Common myeloid progenitor, CD34-positive (primary cell): ENCODE measurements around the gene GPR151.
A peak's percentile ranks its signal among the peaks of the same experiment; 100 is the strongest.

Source experiments
- CTCF ChIA-PET: fragments of 350-600 bp; sonication (Branson Sonifier 250); formaldehyde crosslinking; loops from one replicate; lab custom pipeline; 2021; ENCODE audit warnings: antibody characterized with exemption; lab: Charles Lee
- POLR2A ChIA-PET: fragments of 350-600 bp; sonication (Branson Sonifier 250); formaldehyde crosslinking; loops from one replicate; lab custom pipeline; 2021; ENCODE audit warnings: antibody characterized with exemption; lab: Charles Lee
- DNase-seq, 3 donors: peaks; one replicate each; pipeline versions ENCODE4 v3.0.0 to v3.0.0-alpha.2; 2013
- H3K27ac ChIP-seq, 2 experiments: 1 replicate in 1 of 2; 2 replicates in 1 of 2; pipeline ENCODE4 v1.7.0; 2013; ENCODE audit warnings: inconsistent platforms in 2 of 2, low read length in 2 of 2, mild to moderate bottlenecking in 2 of 2, low read depth in 1 of 2, moderate library complexity in 1 of 2; ENCODE audit not compliant: severe bottlenecking in 2 of 2, insufficient read depth in 1 of 2, poor library complexity in 1 of 2
- H3K27me3 ChIP-seq, 5 experiments: replicated peaks in 2 of 5; 1 replicate in 3 of 5; 2 replicates in 2 of 5; pipeline versions ENCODE4 v1.6.1 to v1.7.0; 2013; ENCODE audit warnings: low read length in 4 of 5, mild to moderate bottlenecking in 2 of 5, moderate library complexity in 2 of 5, inconsistent platforms in 1 of 5; ENCODE audit not compliant: insufficient read depth in 5 of 5, control insufficient read depth in 4 of 5
- H3K36me3 ChIP-seq, 4 experiments: 1 replicate in 2 of 4; 2 replicates in 2 of 4; pipeline versions ENCODE4 v1.6.1 to v1.7.0; 2013; ENCODE audit warnings: low read length in 3 of 4, control low read depth in 1 of 4, mild to moderate bottlenecking in 1 of 4; ENCODE audit not compliant: control insufficient read depth in 4 of 4, insufficient read depth in 4 of 4
- H3K4me1 ChIP-seq, 4 experiments: 1 replicate in 3 of 4; 2 replicates in 1 of 4; pipeline versions ENCODE4 v1.6.1 to v1.7.1; 2013; ENCODE audit warnings: low read length in 3 of 4, mild to moderate bottlenecking in 3 of 4, control low read depth in 1 of 4, inconsistent platforms in 1 of 4, moderate library complexity in 1 of 4; ENCODE audit not compliant: control insufficient read depth in 4 of 4, insufficient read depth in 4 of 4; ENCODE audit errors: control extremely low read depth in 1 of 4
- H3K4me3 ChIP-seq, 7 experiments: 1 replicate in 4 of 7; 2 replicates in 3 of 7; pipeline versions ENCODE4 v1.5.1 to v1.7.0; 2013; ENCODE audit warnings: mild to moderate bottlenecking in 7 of 7, low read length in 6 of 7, moderate library complexity in 6 of 7, inconsistent platforms in 2 of 7, low read depth in 2 of 7, control low read depth in 1 of 7; ENCODE audit not compliant: insufficient read depth in 4 of 7, control insufficient read depth in 1 of 7; ENCODE audit errors: extremely low read depth in 1 of 7
- H3K9me3 ChIP-seq, 5 experiments: 1 replicate in 4 of 5; 2 replicates in 1 of 5; pipeline versions ENCODE4 v1.6.1 to v1.7.1; 2013; ENCODE audit warnings: low read length in 4 of 5, mild to moderate bottlenecking in 2 of 5, inconsistent platforms in 1 of 5, low read depth in 1 of 5, moderate library complexity in 1 of 5; ENCODE audit not compliant: control insufficient read depth in 4 of 5, insufficient read depth in 2 of 5; ENCODE audit errors: control extremely low read depth in 1 of 5
- WGBS: methylation state at CpG from one replicate; pipeline ENCODE4 v1.1.5; 2013; ENCODE audit not compliant: insufficient coverage; 5-methylcytosine and 5-hydroxymethylcytosine counted together

Gene GPR151

DNA sequence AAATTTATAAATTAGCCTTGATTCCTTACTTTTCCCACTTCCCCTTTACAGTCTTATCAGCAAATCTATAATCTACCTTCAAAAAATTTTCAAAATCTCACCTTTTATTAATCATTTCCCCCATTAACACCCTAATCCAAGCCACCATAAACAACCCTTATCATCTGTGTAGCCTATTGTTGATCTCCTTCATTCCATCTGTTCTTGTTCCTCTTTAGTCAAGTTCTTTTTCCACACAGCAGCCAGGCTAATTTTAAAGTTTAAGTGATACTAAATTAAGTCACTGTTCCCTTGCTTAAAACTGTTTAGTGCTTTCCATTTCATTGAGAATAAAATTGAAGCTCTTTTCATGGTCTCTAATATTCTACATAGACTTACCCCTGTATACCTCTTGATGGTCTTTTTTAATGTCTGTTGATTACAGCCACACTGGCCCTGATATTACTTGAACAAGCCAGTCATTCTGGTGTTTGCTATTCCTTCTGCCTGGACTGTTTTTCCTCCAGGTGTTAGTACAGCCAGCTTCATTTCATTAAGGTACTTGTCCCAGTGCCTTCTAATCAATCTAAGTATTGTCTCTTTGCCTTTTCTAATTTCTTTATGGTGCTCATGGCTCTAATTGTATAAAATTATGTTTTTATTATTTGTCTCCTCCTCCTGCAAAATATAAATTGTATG, 31.1 kb downstream of the GPR151 start:
- Histone ChIP-seq H3K4me3 (no peak overlapping the region), H3K27ac (no peak overlapping the region), H3K4me1 (no peaks in the 10 kb centered on the region), H3K36me3 (peaks cover 17 to 87% (median 50%) of the 10 kb centered on the region in 4 experiments), H3K9me3 (no peaks in the 10 kb centered on the region), H3K27me3 (no peaks in the 10 kb centered on the region)
- ChIA-PET POLR2A (no interaction called here), CTCF (interaction anchor here (1.2 to 1.6 kb wide), 2 partner anchors 11 to 21 kb away, joined by 3 read pairs; no protein-coding TSS in a partner anchor)
- DNase-seq, result peak in 1 of 3 donors; percentile 6

- H3K4me3 ChIP-seq, result no peak overlapping the region
- POLR2A ChIA-PET, result no interaction called here
- no CpG with 5 or more reads among the region's 2 CpGs for WGBS
- H3K9me3 ChIP-seq, result no peaks in the 10 kb centered on the region
- DNase-seq, result no peak
- no peaks in the 10 kb centered on the region for H3K27me3 ChIP-seq
- CTCF ChIA-PET, result no interaction called here
- H3K4me1 ChIP-seq, result no peaks in the 10 kb centered on the region
- no peak overlapping the region for H3K27ac ChIP-seq
- H3K36me3 ChIP-seq, result peaks cover 21 to 94% (median 53%) of the 10 kb centered on the region in 4 experiments
Observed at GRCh38 chr5:146482775-146483174, 33.2 kb downstream of the GPR151 start.

- Histone ChIP-seq H3K27ac (no peak overlapping the region), H3K27me3 (no peaks in the 10 kb centered on the region), H3K36me3 (peaks cover 26 to 87% (median 53%) of the 10 kb centered on the region in 4 experiments), H3K4me3 (no peak overlapping the region), H3K4me1 (peaks cover 0 to 26% (median 10%) of the 10 kb centered on the region in 4 experiments), H3K9me3 (peaks cover 0 to 3% (median 0%) of the 10 kb centered on the region in 5 experiments)
- POLR2A ChIA-PET, result no interaction called here
- no peak for DNase-seq
- 100% methylated on average over 1 of the region's 1 CpG for WGBS
- CTCF ChIA-PET, result no interaction called here
Observed at GRCh38 chr5:146475906-146476305, 40.1 kb downstream of the GPR151 start.

- Histone ChIP-seq H3K9me3 (peaks cover 0 to 3% (median 0%) of the 10 kb centered on the region in 5 experiments), H3K4me1 (peaks cover 0 to 26% (median 10%) of the 10 kb centered on the region in 4 experiments), H3K27me3 (no peaks in the 10 kb centered on the region), H3K4me3 (no peak overlapping the region), H3K36me3 (peaks cover 23 to 87% (median 54%) of the 10 kb centered on the region in 4 experiments), H3K27ac (no peak overlapping the region)
- DNase-seq, result peak in 2 of 3 donors; percentile 36 to 45
- CTCF ChIA-PET, result no interaction called here
- WGBS, result 100% methylated on average over 1 of the region's 4 CpGs
- POLR2A ChIA-PET, result no interaction called here
Observed at GRCh38 chr5:146475190-146475780, 40.7 kb downstream of the GPR151 start.

- 100% methylated on average over 1 of the region's 1 CpG for WGBS
- DNase-seq, result peak in 2 of 3 donors; percentile 26 to 44
- no peak overlapping the region for H3K27ac ChIP-seq
- CTCF ChIA-PET, result interaction anchor here (1.1 kb wide), 2 partner anchors 10 to 16 kb away, joined by 3 to 4 read pairs; no protein-coding TSS in a partner anchor
- H3K4me3 ChIP-seq, result peak overlapping the region in 1 of 7 experiments; percentile 33
- H3K36me3 ChIP-seq, result peaks cover 23 to 83% (median 54%) of the 10 kb centered on the region in 4 experiments
- peaks cover 0 to 3% (median 0%) of the 10 kb centered on the region in 5 experiments for H3K9me3 ChIP-seq
- H3K27me3 ChIP-seq, result no peaks in the 10 kb centered on the region
- peaks cover 0 to 26% (median 10%) of the 10 kb centered on the region in 4 experiments for H3K4me1 ChIP-seq
- POLR2A ChIA-PET, result no interaction called here
Observed at GRCh38 chr5:146474065-146474464, 41.9 kb downstream of the GPR151 start.

DNA sequence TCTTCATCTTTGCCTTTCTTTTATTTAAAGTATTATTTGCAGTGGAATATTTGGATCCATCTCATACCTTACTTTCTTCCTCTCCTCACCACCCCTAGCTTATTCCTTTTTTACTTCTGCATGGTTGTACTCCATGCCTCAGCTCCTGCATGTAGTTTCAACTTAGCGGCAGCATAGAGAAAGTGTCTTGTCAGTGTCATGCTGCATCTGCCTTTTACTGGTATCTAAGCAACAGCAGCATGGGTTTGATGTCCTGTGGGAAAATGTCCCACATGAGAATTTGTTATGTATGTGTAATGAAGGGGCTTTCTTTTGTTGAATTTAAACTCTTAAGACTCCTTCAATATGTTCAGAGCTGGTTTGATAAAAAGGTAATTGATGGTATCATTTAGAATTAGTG, 48.2 kb downstream of the GPR151 start:
- POLR2A ChIA-PET, result no interaction called here
- H3K4me3 ChIP-seq, result no peak overlapping the region
- no peaks in the 10 kb centered on the region for H3K27me3 ChIP-seq
- CTCF ChIA-PET, result interaction anchor here (0.5 to 2.6 kb wide), 7 partner anchors 10 to 210 kb away, joined by 4 to 7 read pairs (median 4); no protein-coding TSS in a partner anchor
- H3K9me3 ChIP-seq, result no peaks in the 10 kb centered on the region
- DNase-seq, result no peak
- H3K4me1 ChIP-seq, result no peaks in the 10 kb centered on the region
- H3K27ac ChIP-seq, result no peak overlapping the region
- 100% methylated on average over 1 of the region's 1 CpG for WGBS
- H3K36me3 ChIP-seq, result peaks cover 32 to 73% (median 50%) of the 10 kb centered on the region in 4 experiments
